GM18526 (cell line): Measurements from ENCODE around the gene OCA2.

Experiments used
- POLR2A ChIP-seq: IDR thresholded peaks from 3 replicates; pipeline ENCODE4 v1.6.1; 2011; ENCODE audit not compliant: insufficient read length; ENCODE audit errors: extremely low read depth

The OCA2 gene

GRCh38 chr15:27853624-27854455, 245.3 kb downstream of the OCA2 start:
- TF ChIP-seq POLR2A: no peak

- no peak for TF ChIP-seq POLR2A
Measured at GRCh38 chr15:27851858-27852210, 247.3 kb downstream of the OCA2 start.

- TF ChIP-seq POLR2A: no peak
Measured at GRCh38 chr15:27850981-27851857, 247.9 kb downstream of the OCA2 start.

- no peak for TF ChIP-seq POLR2A
Measured at GRCh38 chr15:27850050-27850449, 249.1 kb downstream of the OCA2 start.

GRCh38 chr15:27847775-27848710, 251.1 kb downstream of the OCA2 start:
- TF ChIP-seq POLR2A: no peak

GRCh38 chr15:27846722-27847395, 252.3 kb downstream of the OCA2 start:
- TF ChIP-seq POLR2A: no peak

DNA sequence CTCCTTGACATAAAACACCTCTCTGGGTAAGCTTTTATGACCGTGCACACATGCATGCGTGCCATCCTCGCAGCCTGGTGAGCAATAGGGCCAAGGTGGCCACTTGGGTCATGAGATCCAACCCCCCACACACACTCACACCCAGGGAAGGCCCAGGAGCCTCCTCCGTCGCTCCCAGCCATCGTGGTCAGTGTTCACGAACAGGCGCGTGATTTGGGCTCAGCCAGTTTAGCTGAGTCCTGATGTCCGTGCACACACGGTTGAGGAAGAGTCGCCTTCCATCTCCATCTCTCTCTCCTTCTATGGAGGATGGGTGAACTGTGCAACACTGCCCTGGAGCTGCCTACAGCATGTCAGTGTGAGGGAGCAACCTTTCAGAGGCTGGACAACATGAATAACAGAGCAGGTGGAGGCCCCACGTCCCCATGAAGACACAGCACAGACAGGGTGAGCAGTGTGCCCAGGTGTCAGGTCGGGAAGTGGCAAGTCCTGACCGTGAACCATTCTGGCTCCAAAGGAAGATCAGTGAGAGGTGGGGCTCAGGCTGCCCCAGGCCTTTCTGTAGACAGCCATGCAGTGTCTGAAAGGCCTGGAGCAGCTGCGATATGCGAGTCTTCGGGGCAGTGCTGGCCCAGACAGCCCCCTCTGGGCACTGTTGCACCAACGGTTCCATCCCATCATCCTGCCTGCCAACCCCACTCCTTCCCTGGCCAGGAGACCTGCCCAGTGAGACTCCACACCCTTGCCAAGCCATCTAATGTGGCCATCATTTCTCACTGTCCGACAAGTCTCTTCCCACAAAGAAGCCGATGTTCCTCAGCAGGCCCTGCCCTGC, 253.4 kb downstream of the OCA2 start:
- no peak for TF ChIP-seq POLR2A

DNA sequence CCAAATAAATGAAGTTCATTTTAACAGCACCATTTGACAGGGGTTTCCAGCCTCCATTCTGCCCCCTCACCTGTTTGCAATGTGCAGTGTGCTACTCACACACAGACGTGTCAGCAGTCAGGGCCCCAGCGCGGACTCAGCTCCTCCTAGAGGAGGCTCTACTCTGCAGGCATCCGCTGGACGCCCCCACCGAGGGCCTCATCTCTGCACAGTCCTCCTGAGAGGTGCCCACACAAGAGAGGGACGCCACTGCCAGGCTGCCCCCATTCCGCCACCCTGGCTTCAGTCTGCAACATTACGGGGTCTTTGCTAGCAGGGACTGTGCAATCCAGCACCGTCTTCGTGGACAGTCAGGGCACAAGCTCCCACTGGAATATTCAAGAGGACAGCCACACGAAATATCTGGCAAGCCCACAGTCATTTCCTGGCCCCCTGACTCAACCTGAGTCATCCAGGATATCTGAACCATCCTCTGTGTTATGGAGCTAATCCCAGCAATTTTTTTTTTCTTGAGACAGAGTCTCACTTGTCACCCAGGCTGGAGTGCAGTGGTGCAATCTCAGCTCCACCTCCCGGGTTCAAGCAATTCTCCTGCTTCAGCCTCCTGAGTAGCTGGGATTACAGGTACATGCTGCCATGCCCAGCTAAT, 255.0 kb downstream of the OCA2 start:
- no peak for TF ChIP-seq POLR2A

GRCh38 chr15:27843146-27843545, 256.0 kb downstream of the OCA2 start:
- TF ChIP-seq POLR2A: no peak

DNA sequence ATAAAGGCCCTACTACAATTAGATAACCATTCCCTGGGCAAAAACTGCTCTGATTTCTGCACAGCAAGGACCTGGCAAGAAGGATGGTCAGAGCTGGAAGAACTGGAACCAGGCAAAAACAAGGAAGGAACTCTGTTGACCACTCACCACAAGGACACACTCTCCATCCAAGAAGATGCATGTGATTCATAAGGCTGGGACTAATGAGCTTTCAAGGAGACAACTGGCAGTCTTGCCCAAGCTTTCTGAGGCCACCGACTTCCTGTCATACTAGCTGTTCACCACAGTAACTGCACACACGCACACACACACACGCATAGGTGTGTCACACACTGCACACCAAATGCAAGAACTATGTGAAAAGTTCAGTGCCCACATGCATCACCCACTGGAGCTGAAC, 256.6 kb downstream of the OCA2 start:
- TF ChIP-seq POLR2A: no peak

- TF ChIP-seq POLR2A: no peak
Measured at GRCh38 chr15:27835233-27835939, 263.7 kb downstream of the OCA2 start.

- TF ChIP-seq POLR2A: no peak
Measured at GRCh38 chr15:27834684-27835083, 264.4 kb downstream of the OCA2 start.

GRCh38 chr15:27833974-27834373, 265.1 kb downstream of the OCA2 start:
- no peak for TF ChIP-seq POLR2A
